Psoas muscle (tissue), 8 donors: Measurements from ENCODE around the gene LAP3. TPM values are rescaled to one million over a fixed set of nuclear protein-coding genes. Genes with fewer than 3 reads are reported as not detected.

Experiments
- ATAC-seq, 4 donors: fragments of 200-7000 bp; cut with Tn5 transposase; one replicate each; pipeline ENCODE4 v1.9.1; 2020; ENCODE audit warnings: moderate library complexity in 3 of 4, mild to moderate bottlenecking in 2 of 4
- DNase-seq, 2 donors: peaks; one replicate each; pipeline ENCODE4 v3.0.0-alpha.2; 2020
- H3K27ac ChIP-seq: fragments of 200-600 bp; one replicate; pipeline ENCODE4 v1.8.0; 2022
- H3K27me3 ChIP-seq, 3 donors: fragments of 200-600 bp in 1 of 3; one replicate each; pipeline versions ENCODE4 v1.6.1 to v1.8.0; 2013 to 2022; ENCODE audit warnings: low read length in 2 of 3, mild to moderate bottlenecking in 2 of 3, moderate library complexity in 1 of 3; ENCODE audit not compliant: insufficient read depth in 3 of 3
- H3K36me3 ChIP-seq, 2 donors: fragments of 200-600 bp in 1 of 2; one replicate each; pipeline versions ENCODE4 v1.6.1 to v1.8.0; 2013 to 2022; ENCODE audit warnings: low read depth in 1 of 2, mild to moderate bottlenecking in 1 of 2, moderate library complexity in 1 of 2; ENCODE audit not compliant: insufficient read depth in 1 of 2
- H3K4me1 ChIP-seq: fragments of 200-600 bp; one replicate; pipeline ENCODE4 v1.8.0; 2022
- H3K4me3 ChIP-seq: fragments of 200-600 bp; one replicate; pipeline ENCODE4 v1.8.0; 2022; ENCODE audit warnings: mild to moderate bottlenecking
- H3K9me3 ChIP-seq: fragments of 200-600 bp; one replicate; pipeline ENCODE4 v1.8.0; 2022
- WGBS, 3 donors: extraction: QIAGEN DNeasy Blood & Tissue Kit; methylation state at CpG; one replicate each; pipeline versions ENCODE4 v1.1.6 to v1.1.7; 2013; 5-methylcytosine and 5-hydroxymethylcytosine counted together
- intact Hi-C, 2 donors: fragments of 100-400 bp; cut with DNase I; formaldehyde crosslinking; loops; one replicate each; pipeline versions ENCODE4 v1.11.0 to v1.14.2; 2022
- polyA plus RNA-seq, 3 donors: library from polyadenylated mRNA; stranded (reverse); fragments of 200-250 nt; gene quantifications; one replicate each; pipeline ENCODE4 v1.2.3, GENCODE V29; 2013
- total RNA-seq, 4 donors: library from RNA; stranded (reverse); fragmentation: NEBNext Ultra II Directional in 2 of 4; extraction: Animal tissue kit (Norgen Biotek cat#: 25700) in 2 of 4; gene quantifications; one replicate each; pipeline versions ENCODE4 v1.2.1 to v1.2.4, GENCODE V29; 2021 to 2023
- TF ChIP-seq, protein P1 (sequence below): fragments of 200-600 bp; IDR thresholded peaks from one replicate; pipeline ENCODE4 v1.8.0; 2022; ENCODE audit warnings: antibody characterized with exemption
- donor health status: healthy with polysubstance abuse.
- donor health status: DM: no; HTN: no; CAD: no; lungs with moderate emphysema.
- donor health status: Bipolar disorder and iron deficiency.
- donor health status: healthy.
- donor health status: DM: yes; HTN: yes; CAD: no.
- donor health status: DM: no; HTN: no; CAD: no.
- donor health status: DM: no; HTN: no; CAD: no.
- donor health status: DM: yes; HTN: yes; CAD: no.

The LAP3 gene
- total and polyA plus RNA-seq, 7 donors: 44.6 to 82.4 (median 61.4) TPM

GRCh38 chr4:17577665-17578481, 875 bp downstream of the LAP3 start:
- WGBS, 3 donors: 5 to 10% (median 6%) methylated on average over 30 to 33 of the region's 33 CpGs
- H3K27me3 ChIP-seq: no peaks in the 10 kb centered on the region
- H3K36me3 ChIP-seq: peaks cover 2 to 39% of the 10 kb centered on the region in 2 donors
- H3K4me1 ChIP-seq: peaks cover 11% of the 10 kb centered on the region
- H3K4me3 ChIP-seq: peak overlapping the region; percentile 78
- DNase-seq (peak; percentile 63 to 78), ATAC-seq (peak; percentile 24 to 59 (median 38))
- peak overlapping the region; percentile 90 for H3K27ac ChIP-seq
- intact Hi-C loops: loop anchor here (5.0 to 10.0 kb wide), 4 partner anchors 34 to 444 kb away; partner anchors contain the start of genes LCORL (in 1 of the 2) and MED28 (in 1 of the 2)
- H3K9me3 ChIP-seq: no peaks in the 10 kb centered on the region
- TF ChIP-seq, protein P1, sequence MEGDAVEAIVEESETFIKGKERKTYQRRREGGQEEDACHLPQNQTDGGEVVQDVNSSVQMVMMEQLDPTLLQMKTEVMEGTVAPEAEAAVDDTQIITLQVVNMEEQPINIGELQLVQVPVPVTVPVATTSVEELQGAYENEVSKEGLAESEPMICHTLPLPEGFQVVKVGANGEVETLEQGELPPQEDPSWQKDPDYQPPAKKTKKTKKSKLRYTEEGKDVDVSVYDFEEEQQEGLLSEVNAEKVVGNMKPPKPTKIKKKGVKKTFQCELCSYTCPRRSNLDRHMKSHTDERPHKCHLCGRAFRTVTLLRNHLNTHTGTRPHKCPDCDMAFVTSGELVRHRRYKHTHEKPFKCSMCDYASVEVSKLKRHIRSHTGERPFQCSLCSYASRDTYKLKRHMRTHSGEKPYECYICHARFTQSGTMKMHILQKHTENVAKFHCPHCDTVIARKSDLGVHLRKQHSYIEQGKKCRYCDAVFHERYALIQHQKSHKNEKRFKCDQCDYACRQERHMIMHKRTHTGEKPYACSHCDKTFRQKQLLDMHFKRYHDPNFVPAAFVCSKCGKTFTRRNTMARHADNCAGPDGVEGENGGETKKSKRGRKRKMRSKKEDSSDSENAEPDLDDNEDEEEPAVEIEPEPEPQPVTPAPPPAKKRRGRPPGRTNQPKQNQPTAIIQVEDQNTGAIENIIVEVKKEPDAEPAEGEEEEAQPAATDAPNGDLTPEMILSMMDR: no peak

DNA sequence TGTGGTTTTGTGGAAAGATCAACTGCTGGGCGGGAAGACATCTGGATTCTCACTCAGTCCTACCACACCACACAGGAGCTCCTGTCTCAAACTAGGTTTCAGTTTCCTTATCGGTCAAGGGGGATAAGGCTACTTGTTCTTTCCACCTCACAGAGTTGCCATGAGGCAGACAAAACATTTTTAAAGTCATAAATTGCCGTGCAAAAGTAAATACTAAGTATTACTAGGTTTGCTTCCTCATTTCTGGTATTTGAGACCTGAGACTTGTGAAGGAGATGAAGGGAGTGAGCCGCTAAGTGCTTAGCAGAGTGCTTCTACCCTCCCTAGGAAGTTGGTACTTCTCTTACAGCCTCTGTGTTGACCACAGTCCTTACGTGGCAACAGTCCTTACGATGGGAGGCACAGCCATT, 1.5 kb downstream of the LAP3 start:
- Histone ChIP-seq H3K4me1 (peaks cover 11% of the 10 kb centered on the region), H3K9me3 (no peaks in the 10 kb centered on the region), H3K4me3 (peak overlapping the region; percentile 78), H3K27ac (peak overlapping the region; percentile 90), H3K36me3 (peaks cover 2 to 45% of the 10 kb centered on the region in 2 donors), H3K27me3 (no peaks in the 10 kb centered on the region)
- ATAC-seq (no peak), DNase-seq (no peak)
- intact Hi-C loops: loop anchor here (5.0 to 10.0 kb wide), 4 partner anchors 34 to 444 kb away; partner anchors contain the start of genes LCORL (in 1 of the 2) and MED28 (in 1 of the 2)
- WGBS, 3 donors: 55 to 66% (median 65%) methylated on average over 6 of the region's 6 CpGs
- TF ChIP-seq, protein P1: no peak

DNA sequence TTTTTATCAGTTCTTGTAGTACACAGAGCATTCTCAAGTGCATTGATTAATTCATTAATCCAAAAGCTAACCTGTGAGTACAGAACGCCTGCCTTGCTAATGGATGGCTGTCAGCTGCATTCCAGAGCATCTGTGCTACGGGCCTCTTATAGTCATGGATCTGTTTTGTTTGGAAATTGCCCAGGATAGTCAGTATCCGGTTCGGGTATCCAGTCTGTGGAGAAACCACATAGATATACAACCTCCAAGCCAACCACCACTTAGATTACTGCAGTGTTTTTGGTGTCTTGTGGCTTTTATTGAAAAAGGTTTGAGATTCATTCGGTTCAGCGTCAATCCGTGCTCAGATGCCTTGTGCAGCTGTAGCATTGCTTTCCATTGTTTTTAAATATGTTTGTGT, 4.0 kb downstream of the LAP3 start:
- TF ChIP-seq, protein P1: no peak
- DNase-seq: no peak
- peaks cover 11% of the 10 kb centered on the region for H3K4me1 ChIP-seq
- H3K36me3 ChIP-seq: peaks cover 8 to 70% of the 10 kb centered on the region in 2 donors
- peak overlapping the region; percentile 31 for H3K4me3 ChIP-seq
- peak overlapping the region; percentile 21 for H3K27ac ChIP-seq
- no peaks in the 10 kb centered on the region for H3K27me3 ChIP-seq
- intact Hi-C loops: no loop called here
- no peaks in the 10 kb centered on the region for H3K9me3 ChIP-seq
- no peak for ATAC-seq
- 62 to 68% (median 67%) methylated on average over 7 of the region's 7 CpGs for WGBS, 3 donors

DNA sequence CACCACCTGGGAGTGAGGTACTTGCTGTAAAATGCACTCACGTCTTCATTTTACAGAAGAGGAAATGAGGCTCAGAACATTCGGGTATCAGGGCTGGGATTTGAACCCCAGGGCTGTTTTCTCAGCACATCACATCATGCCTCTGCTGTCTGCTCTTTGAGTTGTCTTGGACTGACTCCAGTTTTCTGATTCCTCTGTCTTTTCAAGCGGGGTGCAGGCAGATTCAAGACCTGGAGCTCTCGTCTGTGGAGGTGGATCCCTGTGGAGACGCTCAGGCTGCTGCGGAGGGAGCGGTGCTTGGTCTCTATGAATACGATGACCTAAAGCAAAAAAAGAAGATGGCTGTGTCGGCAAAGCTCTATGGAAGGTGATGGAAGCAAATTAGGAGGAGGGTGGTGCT, 6.3 kb downstream of the LAP3 start:
- H3K4me3 ChIP-seq: no peak overlapping the region
- no peaks in the 10 kb centered on the region for H3K27me3 ChIP-seq
- DNase-seq (no peak), ATAC-seq (no peak)
- intact Hi-C loops: no loop called here
- peaks cover 8 to 92% of the 10 kb centered on the region in 2 donors for H3K36me3 ChIP-seq
- no peaks in the 10 kb centered on the region for H3K9me3 ChIP-seq
- 81 to 85% (median 85%) methylated on average over 9 of the region's 9 CpGs for WGBS, 3 donors
- peaks cover 4% of the 10 kb centered on the region for H3K4me1 ChIP-seq
- TF ChIP-seq, protein P1: no peak
- H3K27ac ChIP-seq: no peak overlapping the region
